Measurements from ENCODE around the gene DNAH2.

DNAH2 gene

GRCh38 chr17:7703584-7704479 lies 13.7 kb upstream of the DNAH2 start:
- no peak for DNase-seq (ENCODE audit: low spot score)

- DNase-seq (ENCODE audit: low spot score) = no peak
Measured at GRCh38 chr17:7704601-7705268, 12.8 kb upstream of the DNAH2 start, which contains the start of gene EFNB3. TSS of gene EFNB3 (plus strand) at chr17:7705202. CDS start at chr17:7705599, 397 bp downstream.

GRCh38 chr17:7705269-7706255 lies 12.0 kb upstream of the DNAH2 start:
- DNase-seq (ENCODE audit: low spot score) = no peak

GRCh38 chr17:7706631-7707354 lies 10.8 kb upstream of the DNAH2 start:
- no peak for DNase-seq (ENCODE audit: low spot score)

- DNase-seq (ENCODE audit: low spot score) = no peak
Measured at GRCh38 chr17:7707446-7707845, 10.1 kb upstream of the DNAH2 start.

- no peak for DNase-seq (ENCODE audit: low spot score)
Measured at GRCh38 chr17:7707858-7708750, 9.4 kb upstream of the DNAH2 start.

GRCh38 chr17:7709031-7709430 lies 8.5 kb upstream of the DNAH2 start:
- no peak for DNase-seq (ENCODE audit: low spot score)

GRCh38 chr17:7710301-7710700 lies 7.2 kb upstream of the DNAH2 start:
- DNase-seq (ENCODE audit: low spot score) = no peak

- no peak for DNase-seq (ENCODE audit: low spot score)
Measured at GRCh38 chr17:7711051-7711755, 6.3 kb upstream of the DNAH2 start.

- no peak for DNase-seq (ENCODE audit: low spot score)
Measured at GRCh38 chr17:7712111-7712771, 5.3 kb upstream of the DNAH2 start.

- no peak for DNase-seq (ENCODE audit: low spot score)
Measured at GRCh38 chr17:7713782-7714181, 3.8 kb upstream of the DNAH2 start.

GRCh38 chr17:7714721-7715594 lies 2.6 kb upstream of the DNAH2 start:
- no peak for DNase-seq (ENCODE audit: low spot score)

GRCh38 chr17:7715936-7716886 lies 1.3 kb upstream of the DNAH2 start:
- DNase-seq (ENCODE audit: low spot score) = no peak

- DNase-seq (ENCODE audit: low spot score) = no peak
Measured at GRCh38 chr17:7717756-7718350, 309 bp downstream of the DNAH2 start.

- DNase-seq (ENCODE audit: low spot score) = no peak
Measured at GRCh38 chr17:7719661-7720060, 2.1 kb downstream of the DNAH2 start.

GRCh38 chr17:7720125-7720524 lies 2.6 kb downstream of the DNAH2 start:
- DNase-seq (ENCODE audit: low spot score) = no peak

- no peak for DNase-seq (ENCODE audit: low spot score)
Measured at GRCh38 chr17:7721612-7722011, 4.1 kb downstream of the DNAH2 start.

Data from germinal center (tissue), 1 donor.